Peyer's patch (tissue), 4 donors: ENCODE data around the gene RAB8B.

Experiments
- POLR2A ChIP-seq, 2 donors: fragments of 450-650 bp; IDR thresholded peaks; one replicate each; pipeline ENCODE4 v1.5.1; 2017; ENCODE audit warnings: antibody characterized with exemption in 2 of 2, mild to moderate bottlenecking in 2 of 2, moderate library complexity in 2 of 2
- TF ChIP-seq, protein P1 (sequence below), 6 experiments: fragments of 450-650 bp in 4 of 6; fragments of 200-600 bp in 2 of 6; sonication (generic) in 1 of 6; IDR thresholded peaks; one replicate each; pipeline ENCODE4 v1.5.1; 2017 to 2019; ENCODE audit warnings: antibody characterized with exemption in 6 of 6, mild to moderate bottlenecking in 3 of 6, moderate library complexity in 1 of 6

GRCh38 chr15:63264688-63265293 is 75.4 kb downstream of the RAB8B start:
- TF ChIP-seq, protein P1, sequence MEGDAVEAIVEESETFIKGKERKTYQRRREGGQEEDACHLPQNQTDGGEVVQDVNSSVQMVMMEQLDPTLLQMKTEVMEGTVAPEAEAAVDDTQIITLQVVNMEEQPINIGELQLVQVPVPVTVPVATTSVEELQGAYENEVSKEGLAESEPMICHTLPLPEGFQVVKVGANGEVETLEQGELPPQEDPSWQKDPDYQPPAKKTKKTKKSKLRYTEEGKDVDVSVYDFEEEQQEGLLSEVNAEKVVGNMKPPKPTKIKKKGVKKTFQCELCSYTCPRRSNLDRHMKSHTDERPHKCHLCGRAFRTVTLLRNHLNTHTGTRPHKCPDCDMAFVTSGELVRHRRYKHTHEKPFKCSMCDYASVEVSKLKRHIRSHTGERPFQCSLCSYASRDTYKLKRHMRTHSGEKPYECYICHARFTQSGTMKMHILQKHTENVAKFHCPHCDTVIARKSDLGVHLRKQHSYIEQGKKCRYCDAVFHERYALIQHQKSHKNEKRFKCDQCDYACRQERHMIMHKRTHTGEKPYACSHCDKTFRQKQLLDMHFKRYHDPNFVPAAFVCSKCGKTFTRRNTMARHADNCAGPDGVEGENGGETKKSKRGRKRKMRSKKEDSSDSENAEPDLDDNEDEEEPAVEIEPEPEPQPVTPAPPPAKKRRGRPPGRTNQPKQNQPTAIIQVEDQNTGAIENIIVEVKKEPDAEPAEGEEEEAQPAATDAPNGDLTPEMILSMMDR (IDR thresholded peaks at IDR 0.05): no peak
- TF ChIP-seq POLR2A (IDR thresholded peaks at IDR 0.05): no peak
